ENCODE measurements around the gene NEK5.
A peak's percentile ranks its signal among the peaks of the same experiment; 100 is the strongest.

Gene NEK5

DNA sequence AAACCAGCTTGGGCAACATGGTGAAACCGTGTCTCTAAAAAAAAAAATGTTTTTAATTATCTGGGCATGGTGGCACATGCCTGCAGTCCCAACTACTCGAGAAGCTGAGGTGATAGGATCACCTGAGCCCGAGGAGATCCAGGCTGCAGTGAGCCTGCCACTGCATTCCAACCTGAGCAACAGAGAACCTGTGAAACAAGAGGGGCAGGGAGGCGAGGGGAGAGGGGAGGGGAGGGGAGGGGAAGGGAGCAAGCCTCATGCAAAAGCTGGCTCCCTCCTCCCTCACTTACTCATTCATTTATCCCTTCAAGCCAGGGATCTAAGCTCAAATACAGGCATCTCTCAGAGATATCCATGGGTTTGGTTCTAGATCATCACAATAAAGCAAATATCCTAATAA lies 126.5 kb downstream of the NEK5 start:
- no peak overlapping the region for H3K4me3 ChIP-seq (ENCODE audit: low read depth, low read length)
- H3K36me3 ChIP-seq (ENCODE audit: control insufficient read depth in 2 of 2, insufficient read depth in 1 of 2, low read length in 2 of 2), result no peaks in the 10 kb centered on the region
- TF ChIP-seq, protein P1, sequence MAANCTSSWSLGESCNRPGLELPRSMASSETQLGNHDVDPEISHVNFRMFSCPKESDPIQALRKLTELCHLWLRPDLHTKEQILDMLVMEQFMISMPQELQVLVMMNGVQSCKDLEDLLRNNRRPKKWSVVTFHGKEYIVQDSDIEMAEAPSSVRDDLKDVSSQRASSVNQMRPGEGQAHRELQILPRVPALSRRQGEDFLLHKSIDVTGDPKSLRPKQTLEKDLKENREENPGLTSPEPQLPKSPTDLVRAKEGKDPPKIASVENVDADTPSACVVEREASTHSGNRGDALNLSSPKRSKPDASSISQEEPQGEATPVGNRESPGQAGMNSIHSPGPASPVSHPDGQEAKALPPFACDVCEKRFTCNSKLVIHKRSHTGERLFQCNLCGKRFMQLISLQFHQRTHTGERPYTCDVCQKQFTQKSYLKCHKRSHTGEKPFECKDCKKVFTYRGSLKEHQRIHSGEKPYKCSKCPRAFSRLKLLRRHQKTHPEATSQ (tag by site-specific recombination; IDR thresholded peaks at IDR 0.05), result no peak
- TF ChIP-seq ZNF747 (tag by site-specific recombination; IDR thresholded peaks at IDR 0.05) (no peak), ZNF473 (tag by site-specific recombination; IDR thresholded peaks at IDR 0.05) (no peak), KLF9 (tag by site-specific recombination; IDR thresholded peaks at IDR 0.05; ENCODE audit: low read depth) (no peak)
- TF ChIP-seq, protein P2, sequence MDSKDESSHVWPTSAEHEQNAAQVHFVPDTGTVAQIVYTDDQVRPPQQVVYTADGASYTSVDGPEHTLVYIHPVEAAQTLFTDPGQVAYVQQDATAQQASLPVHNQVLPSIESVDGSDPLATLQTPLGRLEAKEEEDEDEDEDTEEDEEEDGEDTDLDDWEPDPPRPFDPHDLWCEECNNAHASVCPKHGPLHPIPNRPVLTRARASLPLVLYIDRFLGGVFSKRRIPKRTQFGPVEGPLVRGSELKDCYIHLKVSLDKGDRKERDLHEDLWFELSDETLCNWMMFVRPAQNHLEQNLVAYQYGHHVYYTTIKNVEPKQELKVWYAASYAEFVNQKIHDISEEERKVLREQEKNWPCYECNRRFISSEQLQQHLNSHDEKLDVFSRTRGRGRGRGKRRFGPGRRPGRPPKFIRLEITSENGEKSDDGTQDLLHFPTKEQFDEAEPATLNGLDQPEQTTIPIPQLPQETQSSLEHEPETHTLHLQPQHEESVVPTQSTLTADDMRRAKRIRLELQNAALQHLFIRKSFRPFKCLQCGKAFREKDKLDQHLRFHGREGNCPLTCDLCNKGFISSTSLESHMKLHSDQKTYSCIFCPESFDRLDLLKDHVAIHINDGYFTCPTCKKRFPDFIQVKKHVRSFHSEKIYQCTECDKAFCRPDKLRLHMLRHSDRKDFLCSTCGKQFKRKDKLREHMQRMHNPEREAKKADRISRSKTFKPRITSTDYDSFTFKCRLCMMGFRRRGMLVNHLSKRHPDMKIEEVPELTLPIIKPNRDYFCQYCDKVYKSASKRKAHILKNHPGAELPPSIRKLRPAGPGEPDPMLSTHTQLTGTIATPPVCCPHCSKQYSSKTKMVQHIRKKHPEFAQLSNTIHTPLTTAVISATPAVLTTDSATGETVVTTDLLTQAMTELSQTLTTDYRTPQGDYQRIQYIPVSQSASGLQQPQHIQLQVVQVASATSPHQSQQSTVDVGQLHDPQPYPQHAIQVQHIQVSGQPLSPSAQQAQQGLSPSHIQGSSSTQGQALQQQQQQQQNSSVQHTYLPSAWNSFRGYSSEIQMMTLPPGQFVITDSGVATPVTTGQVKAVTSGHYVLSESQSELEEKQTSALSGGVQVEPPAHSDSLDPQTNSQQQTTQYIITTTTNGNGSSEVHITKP (tag by site-specific recombination; IDR thresholded peaks at IDR 0.05), result no peak
- H3K27ac ChIP-seq (ENCODE audit: extremely low read depth, low read depth, low read length), result no peak overlapping the region
- CTCF ChIA-PET, result interaction anchor here (0.6 to 2.6 kb wide), 5 partner anchors 10 to 225 kb away, joined by 3 to 16 read pairs (median 3); no protein-coding TSS in a partner anchor
- H3K4me1 ChIP-seq (ENCODE audit: control insufficient read depth, insufficient read depth, low read length), result peaks cover 10% of the 10 kb centered on the region
- no peaks in the 10 kb centered on the region for H3K9me3 ChIP-seq (ENCODE audit: control insufficient read depth, insufficient read depth, low read depth, low read length)
- POLR2A ChIA-PET, result interaction anchor here (0.6 kb wide), 1 partner anchor 26 kb away, joined by 3 read pairs; no protein-coding TSS in a partner anchor

DNA sequence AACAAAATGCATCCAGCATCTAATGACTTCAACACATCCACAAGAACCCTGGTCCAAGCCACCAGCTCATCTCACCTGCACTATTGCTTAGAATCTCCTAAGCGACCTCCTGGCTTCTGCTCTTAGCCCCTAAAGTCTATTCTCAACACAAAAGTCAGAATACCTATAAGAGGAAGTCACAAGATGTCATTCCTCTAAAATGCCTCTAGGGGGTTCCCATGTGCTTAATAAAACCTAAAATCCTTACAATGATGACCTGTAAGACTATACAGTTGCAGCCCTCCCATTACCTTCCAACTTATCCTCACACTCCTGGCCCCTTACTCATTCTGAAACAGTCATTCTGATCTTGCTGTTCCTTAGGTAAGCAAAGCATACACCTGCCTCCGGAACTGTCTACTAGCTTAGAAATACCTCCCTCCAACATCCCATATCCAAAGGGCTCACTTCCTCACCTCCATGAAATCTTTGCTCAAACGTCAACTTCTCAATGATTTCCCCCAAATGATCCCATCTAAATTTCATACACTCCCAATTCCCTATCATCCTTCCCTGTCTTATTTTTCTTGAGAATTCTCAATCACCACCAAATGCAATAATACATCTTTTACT lies 127.6 kb downstream of the NEK5 start:
- CTCF ChIA-PET, result interaction anchor here (0.6 to 2.6 kb wide), 10 partner anchors 9 to 561 kb away, joined by 3 to 16 read pairs (median 4); partner anchors contain the start of gene ALG11
- POLR2A ChIA-PET, result no interaction called here
- Histone ChIP-seq H3K4me3 (ENCODE audit: low read depth, low read length) (no peak overlapping the region), H3K36me3 (ENCODE audit: control insufficient read depth in 2 of 2, insufficient read depth in 1 of 2, low read length in 2 of 2) (no peaks in the 10 kb centered on the region), H3K4me1 (ENCODE audit: control insufficient read depth, insufficient read depth, low read length) (peaks cover 12% of the 10 kb centered on the region), H3K9me3 (ENCODE audit: control insufficient read depth, insufficient read depth, low read depth, low read length) (no peaks in the 10 kb centered on the region), H3K27ac (ENCODE audit: extremely low read depth, low read depth, low read length) (no peak overlapping the region)
- TF ChIP-seq, protein P3, sequence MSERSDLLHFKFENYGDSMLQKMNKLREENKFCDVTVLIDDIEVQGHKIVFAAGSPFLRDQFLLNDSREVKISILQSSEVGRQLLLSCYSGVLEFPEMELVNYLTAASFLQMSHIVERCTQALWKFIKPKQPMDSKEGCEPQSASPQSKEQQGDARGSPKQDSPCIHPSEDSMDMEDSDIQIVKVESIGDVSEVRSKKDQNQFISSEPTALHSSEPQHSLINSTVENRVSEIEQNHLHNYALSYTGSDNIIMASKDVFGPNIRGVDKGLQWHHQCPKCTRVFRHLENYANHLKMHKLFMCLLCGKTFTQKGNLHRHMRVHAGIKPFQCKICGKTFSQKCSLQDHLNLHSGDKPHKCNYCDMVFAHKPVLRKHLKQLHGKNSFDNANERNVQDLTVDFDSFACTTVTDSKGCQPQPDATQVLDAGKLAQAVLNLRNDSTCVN (tag by site-specific recombination; optimal IDR thresholded peaks at IDR 0.05), result peak; percentile 10
- TF ChIP-seq ZNF600 (tag by site-specific recombination; IDR thresholded peaks at IDR 0.05) (no peak), ZNF654 (tag by site-specific recombination; IDR thresholded peaks at IDR 0.05; ENCODE audit: low read depth) (peak; percentile 51)

DNA sequence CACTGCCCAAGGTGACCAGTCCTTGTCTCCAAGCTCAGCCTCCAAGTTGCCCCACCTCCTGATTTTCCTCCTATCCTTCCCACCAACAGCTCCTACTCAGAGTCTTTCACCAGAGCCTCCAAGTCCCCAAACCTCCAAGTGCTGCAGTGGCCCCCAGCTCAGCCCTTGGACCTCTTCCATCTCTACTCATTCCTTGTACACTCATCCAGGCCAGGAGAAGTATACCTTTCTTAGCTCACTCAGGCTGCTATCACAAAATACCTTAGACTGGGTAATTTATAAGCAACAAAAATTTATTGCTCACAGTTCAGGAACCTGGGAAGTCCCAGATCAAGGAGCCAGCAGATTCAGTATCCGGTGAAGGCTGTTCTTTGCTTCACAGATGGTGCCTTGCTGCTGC lies 129.0 kb downstream of the NEK5 start:
- Histone ChIP-seq H3K4me1 (ENCODE audit: control insufficient read depth, insufficient read depth, low read length) (peaks cover 14% of the 10 kb centered on the region), H3K36me3 (ENCODE audit: control insufficient read depth in 2 of 2, insufficient read depth in 1 of 2, low read length in 2 of 2) (no peaks in the 10 kb centered on the region), H3K27ac (ENCODE audit: extremely low read depth, low read depth, low read length) (no peak overlapping the region), H3K4me3 (ENCODE audit: low read depth, low read length) (no peak overlapping the region), H3K9me3 (ENCODE audit: control insufficient read depth, insufficient read depth, low read depth, low read length) (no peaks in the 10 kb centered on the region)
- CTCF ChIA-PET, result interaction anchor here (1.0 to 2.6 kb wide), 3 partner anchors 8 to 127 kb away, joined by 3 to 16 read pairs (median 4); no protein-coding TSS in a partner anchor
- POLR2A ChIA-PET, result no interaction called here
- TF ChIP-seq, protein P4, sequence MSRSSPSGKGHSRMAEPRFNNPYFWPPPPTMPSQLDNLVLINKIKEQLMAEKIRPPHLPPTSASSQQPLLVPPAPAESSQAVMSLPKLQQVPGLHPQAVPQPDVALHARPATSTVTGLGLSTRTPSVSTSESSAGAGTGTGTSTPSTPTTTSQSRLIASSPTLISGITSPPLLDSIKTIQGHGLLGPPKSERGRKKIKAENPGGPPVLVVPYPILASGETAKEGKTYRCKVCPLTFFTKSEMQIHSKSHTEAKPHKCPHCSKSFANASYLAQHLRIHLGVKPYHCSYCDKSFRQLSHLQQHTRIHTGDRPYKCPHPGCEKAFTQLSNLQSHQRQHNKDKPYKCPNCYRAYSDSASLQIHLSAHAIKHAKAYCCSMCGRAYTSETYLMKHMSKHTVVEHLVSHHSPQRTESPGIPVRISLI (tag by site-specific recombination; IDR thresholded peaks at IDR 0.05), result no peak
- TF ChIP-seq GLIS2 (tag by site-specific recombination; IDR thresholded peaks at IDR 0.05), result 0 out of 2 replicates have a peak, but pooled peaks have one; percentile 49
- 0 out of 2 replicates have a peak, but pooled peaks have one; percentile 21 for TF ChIP-seq EGR2 (tag by site-specific recombination; IDR thresholded peaks at IDR 0.05; ENCODE audit: low read depth)
